ENCODE data around the gene KIAA0513.
A peak's percentile ranks its signal among the peaks of the same experiment; 100 is the strongest.
"Not testable (repeated sequence)": the region's sequence is repeated elsewhere in the genome, so short reads cannot be mapped to it uniquely, and the experiment has no call there.

KIAA0513 gene

DNA sequence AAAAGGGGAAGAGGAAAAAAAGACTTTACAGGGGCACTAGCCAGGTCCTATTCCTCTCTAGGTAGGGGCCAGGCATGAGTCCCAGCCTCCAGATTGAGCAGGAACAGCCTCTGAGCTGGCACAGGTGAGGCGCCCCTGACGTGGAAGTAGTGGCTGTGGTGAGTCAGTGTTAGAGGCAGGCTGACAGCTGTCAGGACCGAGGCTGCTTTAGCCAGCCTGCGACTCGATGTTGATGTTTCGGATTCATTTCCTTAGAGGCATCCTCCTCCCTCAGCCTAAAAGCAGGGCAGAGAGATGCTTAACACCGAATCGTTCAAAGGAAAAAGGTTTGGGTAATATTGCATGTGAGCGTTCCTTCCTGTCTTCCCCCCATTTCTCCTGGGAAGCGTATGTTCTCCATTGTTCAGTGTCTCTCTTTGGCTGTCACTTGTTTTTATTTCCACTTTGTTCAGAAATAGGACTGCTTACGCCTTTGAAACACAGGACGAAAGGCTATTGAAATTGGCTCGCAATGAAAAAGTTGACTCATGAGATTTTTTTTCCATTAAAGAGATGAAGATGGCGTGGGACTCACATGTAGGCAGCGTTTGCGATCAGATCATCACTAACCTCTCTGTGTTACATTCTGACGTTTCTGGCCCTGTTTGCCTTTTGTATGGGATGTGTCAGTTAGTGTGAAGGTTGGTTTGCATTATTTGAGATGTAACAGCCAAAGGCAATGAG is 1.3 kb downstream of the KIAA0513 start:
- Histone ChIP-seq H3K4me3 (replicated peaks; ENCODE audit: insufficient read depth, low read length) (peak overlapping the region; percentile 64), H3K27me3 (ENCODE audit: insufficient read depth, poor library complexity, severe bottlenecking) (peaks cover 8% of the 10 kb centered on the region), H3K27ac (replicated peaks) (no peak overlapping the region)
- TF ChIP-seq SPI1 (IDR thresholded peaks at IDR 0.05; ENCODE audit: borderline replicate concordance, low read depth) (peak; percentile 63; the same call in 1 of the 2 replicates), GABPA (IDR thresholded peaks at IDR 0.05; ENCODE audit: low read depth) (no peak)
- no peak for DNase-seq (ENCODE audit: low read depth in 1 of 2, low spot score in 1 of 2)

DNA sequence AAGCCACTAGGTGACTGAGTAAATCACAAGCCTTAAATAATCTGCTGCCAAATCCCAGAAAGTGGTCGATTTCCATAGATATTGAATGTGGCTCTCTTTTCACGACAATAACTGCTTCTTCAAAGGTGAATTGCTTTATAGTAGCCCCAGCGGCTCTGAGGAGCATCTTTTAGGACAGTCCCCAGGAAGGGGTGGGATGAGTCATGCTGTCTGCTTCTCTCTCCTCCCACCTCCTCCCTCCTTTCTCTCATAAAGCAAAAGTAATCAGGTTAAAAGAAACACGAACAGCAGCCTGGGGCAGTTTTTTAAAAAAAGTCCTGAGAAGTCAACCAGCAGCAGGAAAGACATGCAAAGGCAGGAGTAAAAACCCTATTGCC is 1.8 kb downstream of the KIAA0513 start:
- Histone ChIP-seq H3K4me3 (replicated peaks; ENCODE audit: insufficient read depth, low read length) (peak overlapping the region; percentile 13), H3K27ac (replicated peaks) (no peak overlapping the region; the same call in 1 of the 2 replicates)

DNA sequence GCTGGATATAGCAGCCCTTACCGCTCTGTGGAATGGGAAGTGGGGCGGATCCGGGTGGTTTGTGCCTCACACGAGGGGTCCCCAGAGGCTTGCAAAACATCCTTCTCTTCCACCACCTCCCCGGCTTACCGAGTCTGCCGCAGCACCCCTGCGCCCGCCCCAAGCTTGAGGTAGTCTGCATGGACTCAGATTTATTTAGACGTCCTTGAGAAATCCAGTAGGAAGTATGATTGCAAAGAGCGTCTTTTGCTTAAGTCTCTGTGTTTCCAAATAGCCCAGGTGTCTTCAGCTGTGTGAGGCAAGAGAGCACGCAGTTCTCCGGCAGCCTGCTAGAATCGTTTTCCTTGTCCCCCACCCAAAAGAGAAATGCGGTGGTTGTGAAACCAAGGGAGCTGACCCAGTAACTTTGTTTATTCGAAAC is 2.4 kb downstream of the KIAA0513 start:
- Histone ChIP-seq H3K27ac (replicated peaks) (peak overlapping the region; percentile 18; the same call in 1 of the 2 replicates), H3K27me3 (ENCODE audit: insufficient read depth, poor library complexity, severe bottlenecking) (peaks cover 8% of the 10 kb centered on the region), H3K4me3 (replicated peaks; ENCODE audit: insufficient read depth, low read length) (peak overlapping the region; percentile 0; the same call in 1 of the 2 replicates)
- TF ChIP-seq SPI1 (IDR thresholded peaks at IDR 0.05; ENCODE audit: borderline replicate concordance, low read depth) (0 out of 2 replicates have a peak, but pooled peaks have one; percentile 16), POLR2AphosphoS5 (IDR thresholded peaks at IDR 0.05; ENCODE audit: low read depth) (peak; percentile 66)
- TF ChIP-seq, protein P1, sequence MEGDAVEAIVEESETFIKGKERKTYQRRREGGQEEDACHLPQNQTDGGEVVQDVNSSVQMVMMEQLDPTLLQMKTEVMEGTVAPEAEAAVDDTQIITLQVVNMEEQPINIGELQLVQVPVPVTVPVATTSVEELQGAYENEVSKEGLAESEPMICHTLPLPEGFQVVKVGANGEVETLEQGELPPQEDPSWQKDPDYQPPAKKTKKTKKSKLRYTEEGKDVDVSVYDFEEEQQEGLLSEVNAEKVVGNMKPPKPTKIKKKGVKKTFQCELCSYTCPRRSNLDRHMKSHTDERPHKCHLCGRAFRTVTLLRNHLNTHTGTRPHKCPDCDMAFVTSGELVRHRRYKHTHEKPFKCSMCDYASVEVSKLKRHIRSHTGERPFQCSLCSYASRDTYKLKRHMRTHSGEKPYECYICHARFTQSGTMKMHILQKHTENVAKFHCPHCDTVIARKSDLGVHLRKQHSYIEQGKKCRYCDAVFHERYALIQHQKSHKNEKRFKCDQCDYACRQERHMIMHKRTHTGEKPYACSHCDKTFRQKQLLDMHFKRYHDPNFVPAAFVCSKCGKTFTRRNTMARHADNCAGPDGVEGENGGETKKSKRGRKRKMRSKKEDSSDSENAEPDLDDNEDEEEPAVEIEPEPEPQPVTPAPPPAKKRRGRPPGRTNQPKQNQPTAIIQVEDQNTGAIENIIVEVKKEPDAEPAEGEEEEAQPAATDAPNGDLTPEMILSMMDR (IDR thresholded peaks at IDR 0.05; ENCODE audit: insufficient read depth, low read length) = no peak
- DNase-seq (ENCODE audit: low read depth in 1 of 2, low spot score in 1 of 2) = peak in 1 of 2 experiments; percentile 75

More for the DNA sequence above, 1.8 kb downstream of the KIAA0513 start:
- no peak for TF ChIP-seq POLR2AphosphoS5 (IDR thresholded peaks at IDR 0.05; ENCODE audit: low read depth)
- TF ChIP-seq, protein P1 (IDR thresholded peaks at IDR 0.05; ENCODE audit: insufficient read depth, low read length) = no peak
- TF ChIP-seq, protein P2, sequence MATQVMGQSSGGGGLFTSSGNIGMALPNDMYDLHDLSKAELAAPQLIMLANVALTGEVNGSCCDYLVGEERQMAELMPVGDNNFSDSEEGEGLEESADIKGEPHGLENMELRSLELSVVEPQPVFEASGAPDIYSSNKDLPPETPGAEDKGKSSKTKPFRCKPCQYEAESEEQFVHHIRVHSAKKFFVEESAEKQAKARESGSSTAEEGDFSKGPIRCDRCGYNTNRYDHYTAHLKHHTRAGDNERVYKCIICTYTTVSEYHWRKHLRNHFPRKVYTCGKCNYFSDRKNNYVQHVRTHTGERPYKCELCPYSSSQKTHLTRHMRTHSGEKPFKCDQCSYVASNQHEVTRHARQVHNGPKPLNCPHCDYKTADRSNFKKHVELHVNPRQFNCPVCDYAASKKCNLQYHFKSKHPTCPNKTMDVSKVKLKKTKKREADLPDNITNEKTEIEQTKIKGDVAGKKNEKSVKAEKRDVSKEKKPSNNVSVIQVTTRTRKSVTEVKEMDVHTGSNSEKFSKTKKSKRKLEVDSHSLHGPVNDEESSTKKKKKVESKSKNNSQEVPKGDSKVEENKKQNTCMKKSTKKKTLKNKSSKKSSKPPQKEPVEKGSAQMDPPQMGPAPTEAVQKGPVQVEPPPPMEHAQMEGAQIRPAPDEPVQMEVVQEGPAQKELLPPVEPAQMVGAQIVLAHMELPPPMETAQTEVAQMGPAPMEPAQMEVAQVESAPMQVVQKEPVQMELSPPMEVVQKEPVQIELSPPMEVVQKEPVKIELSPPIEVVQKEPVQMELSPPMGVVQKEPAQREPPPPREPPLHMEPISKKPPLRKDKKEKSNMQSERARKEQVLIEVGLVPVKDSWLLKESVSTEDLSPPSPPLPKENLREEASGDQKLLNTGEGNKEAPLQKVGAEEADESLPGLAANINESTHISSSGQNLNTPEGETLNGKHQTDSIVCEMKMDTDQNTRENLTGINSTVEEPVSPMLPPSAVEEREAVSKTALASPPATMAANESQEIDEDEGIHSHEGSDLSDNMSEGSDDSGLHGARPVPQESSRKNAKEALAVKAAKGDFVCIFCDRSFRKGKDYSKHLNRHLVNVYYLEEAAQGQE (IDR thresholded peaks at IDR 0.05; ENCODE audit: insufficient replicate concordance, low read depth) = no peak
- no peak for TF ChIP-seq GABPA (IDR thresholded peaks at IDR 0.05; ENCODE audit: low read depth)
- TF ChIP-seq SPI1 (IDR thresholded peaks at IDR 0.05; ENCODE audit: borderline replicate concordance, low read depth) = no peak
- DNase-seq (ENCODE audit: low read depth in 1 of 2, low spot score in 1 of 2) = no peak
- H3K27me3 ChIP-seq (ENCODE audit: insufficient read depth, poor library complexity, severe bottlenecking) = peaks cover 8% of the 10 kb centered on the region

- Histone ChIP-seq H3K4me3 (replicated peaks; ENCODE audit: insufficient read depth, low read length) (no peak overlapping the region), H3K27me3 (ENCODE audit: insufficient read depth, poor library complexity, severe bottlenecking) (peaks cover 10% of the 10 kb centered on the region), H3K27ac (replicated peaks) (no peak overlapping the region)
- TF ChIP-seq, protein P2 (IDR thresholded peaks at IDR 0.05; ENCODE audit: insufficient replicate concordance, low read depth) = no peak
- TF ChIP-seq GABPA (IDR thresholded peaks at IDR 0.05; ENCODE audit: low read depth) (no peak), SPI1 (IDR thresholded peaks at IDR 0.05; ENCODE audit: borderline replicate concordance, low read depth) (no peak), POLR2AphosphoS5 (IDR thresholded peaks at IDR 0.05; ENCODE audit: low read depth) (no peak)
- TF ChIP-seq, protein P1 (IDR thresholded peaks at IDR 0.05; ENCODE audit: insufficient read depth, low read length) = no peak
- no peak for DNase-seq (ENCODE audit: low read depth in 1 of 2, low spot score in 1 of 2)
These were observed 3.9 kb downstream of the KIAA0513 start for GRCh38 chr16:85031451-85031850.

GRCh38 chr16:85032187-85032586 is 4.6 kb downstream of the KIAA0513 start:
- H3K27me3 ChIP-seq (ENCODE audit: insufficient read depth, poor library complexity, severe bottlenecking) = peaks cover 10% of the 10 kb centered on the region
- not testable (repeated sequence) for H3K27ac ChIP-seq (replicated peaks); H3K4me3 ChIP-seq (replicated peaks; ENCODE audit: insufficient read depth, low read length); DNase-seq (ENCODE audit: low read depth in 1 of 2, low spot score in 1 of 2)
